Vagina (tissue), 2 donors: ENCODE measurements around the gene JAG1. TPM values are rescaled to one million over a fixed set of nuclear protein-coding genes. Genes with fewer than 3 reads are reported as not detected.

Experiments used
- DNase-seq, 2 donors: peaks; one replicate each; pipeline ENCODE4 v3.0.0-alpha.2; 2017; ENCODE audit errors: extremely low spot score in 2 of 2
- H3K27ac ChIP-seq: fragments of 200-600 bp; sonication (generic); one replicate; pipeline ENCODE4 v1.5.1; 2019
- H3K27me3 ChIP-seq: fragments of 200-600 bp; sonication (generic); one replicate; pipeline ENCODE4 v1.5.1; 2019
- H3K36me3 ChIP-seq, 2 donors: fragments of 200-600 bp; sonication (generic); one replicate each; pipeline ENCODE4 v1.5.1; 2017 to 2019
- H3K4me1 ChIP-seq: fragments of 200-600 bp; sonication (generic); one replicate; pipeline ENCODE4 v1.5.1; 2019
- H3K4me3 ChIP-seq, 2 donors: fragments of 200-600 bp; sonication (generic); 1 replicate in 1 of 2; 2 replicates in 1 of 2; pipeline ENCODE4 v1.5.1; 2016 to 2019
- H3K9me3 ChIP-seq: fragments of 200-600 bp; sonication (generic); one replicate; pipeline ENCODE4 v1.5.1; 2019
- CTCF ChIP-seq, 3 experiments: fragments of 450-650 bp in 2 of 3; fragments of 200-600 bp in 1 of 3; sonication (generic) in 1 of 3; IDR thresholded peaks; one replicate each; pipeline ENCODE4 v1.5.1; 2017 to 2019; ENCODE audit warnings: antibody characterized with exemption in 3 of 3, mild to moderate bottlenecking in 2 of 3, moderate library complexity in 2 of 3
- POLR2A ChIP-seq, 2 donors: fragments of 450-650 bp; IDR thresholded peaks; one replicate each; pipeline ENCODE4 v1.6.1; 2017; ENCODE audit warnings: antibody characterized with exemption in 2 of 2, mild to moderate bottlenecking in 2 of 2, moderate library complexity in 2 of 2
- POLR2AphosphoS5 ChIP-seq, 2 donors: sonication (generic); formaldehyde crosslinking; IDR thresholded peaks; one replicate each; pipeline ENCODE4 v1.9.0; 2017; ENCODE audit warnings: antibody characterized with exemption in 2 of 2, mild to moderate bottlenecking in 2 of 2, low read depth in 1 of 2; ENCODE audit not compliant: insufficient read depth in 1 of 2
- intact Hi-C: fragments of 100-400 bp; cut with DNase I; formaldehyde crosslinking; loops from one replicate; pipeline ENCODE4 v1.15.1; 2023
- total RNA-seq: library from RNA; depleted of rRNA; stranded (reverse); fragments of >200 nt; gene quantifications from one replicate; pipeline ENCODE4 v1.2.3, GENCODE V29; 2016

JAG1 gene
- total RNA-seq, 1 donor from 2014 or later = 185 TPM

- Histone ChIP-seq H3K27ac (peak overlapping the region; percentile 97), H3K36me3 (peaks cover 0 to 11% of the 10 kb centered on the region in 2 donors), H3K4me1 (peaks cover 35% of the 10 kb centered on the region), H3K9me3 (no peaks in the 10 kb centered on the region), H3K4me3 (peak overlapping the region; percentile 91 to 97), H3K27me3 (no peaks in the 10 kb centered on the region)
- TF ChIP-seq POLR2A (IDR thresholded peaks at IDR 0.05) = no peak
- TF ChIP-seq POLR2AphosphoS5 (IDR thresholded peaks at IDR 0.05; ENCODE audit: insufficient read depth in 1 of 2, low read depth in 1 of 2) = peak in 1 of 2 donors; percentile 59
- TF ChIP-seq CTCF (IDR thresholded peaks at IDR 0.05) = no peak
- intact Hi-C loops = loop anchor here (2.0 to 10.0 kb wide), 3 partner anchors 200 to 602 kb away; partner anchors contain the start of genes MKKS and SLX4IP
- DNase-seq = no peak
Observed at GRCh38 chr20:10672624-10673127, 1.1 kb downstream of the JAG1 start.

- no peaks in the 10 kb centered on the region for H3K9me3 ChIP-seq
- intact Hi-C loops = loop anchor here (2.0 to 10.0 kb wide), 4 partner anchors 117 to 603 kb away; partner anchors contain the start of genes MKKS and SLX4IP
- peaks cover 0 to 14% of the 10 kb centered on the region in 2 donors for H3K36me3 ChIP-seq
- peaks cover 41% of the 10 kb centered on the region for H3K4me1 ChIP-seq
- peak overlapping the region; percentile 97 for H3K27ac ChIP-seq
- peak overlapping the region; percentile 91 to 97 for H3K4me3 ChIP-seq
- DNase-seq = no peak
- TF ChIP-seq POLR2A (IDR thresholded peaks at IDR 0.05) (no peak), POLR2AphosphoS5 (IDR thresholded peaks at IDR 0.05; ENCODE audit: insufficient read depth in 1 of 2, low read depth in 1 of 2) (no peak)
- no peaks in the 10 kb centered on the region for H3K27me3 ChIP-seq
Observed at GRCh38 chr20:10671919-10672623, 1.7 kb downstream of the JAG1 start.

- DNase-seq = peak in 1 of 2 donors; percentile 97
- peaks cover 48% of the 10 kb centered on the region for H3K4me1 ChIP-seq
- H3K4me3 ChIP-seq = peak overlapping the region; percentile 91 to 97
- H3K9me3 ChIP-seq = no peaks in the 10 kb centered on the region
- intact Hi-C loops = loop anchor here (2.0 to 10.0 kb wide), 3 partner anchors 117 to 603 kb away; no protein-coding TSS in a partner anchor
- H3K27ac ChIP-seq = peak overlapping the region; percentile 97
- H3K27me3 ChIP-seq = no peaks in the 10 kb centered on the region
- H3K36me3 ChIP-seq = peaks cover 0 to 14% of the 10 kb centered on the region in 2 donors
- peak; percentile 18 to 71 (median 68) for TF ChIP-seq CTCF (IDR thresholded peaks at IDR 0.05)
- peak; percentile 78 to 83 for TF ChIP-seq POLR2AphosphoS5 (IDR thresholded peaks at IDR 0.05; ENCODE audit: insufficient read depth in 1 of 2, low read depth in 1 of 2)
- no peak for TF ChIP-seq POLR2A (IDR thresholded peaks at IDR 0.05)
Observed at GRCh38 chr20:10671221-10671918, 2.4 kb downstream of the JAG1 start.

- Histone ChIP-seq H3K27ac (peak overlapping the region; percentile 97), H3K4me1 (peaks cover 54% of the 10 kb centered on the region), H3K27me3 (no peaks in the 10 kb centered on the region), H3K36me3 (peaks cover 0 to 14% of the 10 kb centered on the region in 2 donors), H3K9me3 (no peaks in the 10 kb centered on the region), H3K4me3 (peak overlapping the region; percentile 91 to 97)
- intact Hi-C loops = loop anchor here (2.0 to 10.0 kb wide), 3 partner anchors 116 to 604 kb away; no protein-coding TSS in a partner anchor
- no peak for TF ChIP-seq POLR2AphosphoS5 (IDR thresholded peaks at IDR 0.05; ENCODE audit: insufficient read depth in 1 of 2, low read depth in 1 of 2)
- TF ChIP-seq CTCF (IDR thresholded peaks at IDR 0.05) = no peak
- TF ChIP-seq POLR2A (IDR thresholded peaks at IDR 0.05) = no peak
- no peak for DNase-seq
Observed at GRCh38 chr20:10670501-10671220, 3.1 kb downstream of the JAG1 start.
